ENCODE results near the gene IL22. TPM values are rescaled to one million over a fixed set of nuclear protein-coding genes. Genes with fewer than 3 reads are reported as not detected.

Gene IL22
- total RNA-seq, 1 donor from 2014 or later, result not detected

- intact Hi-C loops (cut with micrococcal nuclease), result no loop called here
- no peaks in the 10 kb centered on the region for H3K9me3 ChIP-seq (replicated peaks)
- no peaks in the 10 kb centered on the region for H3K36me3 ChIP-seq
- DNase-seq, result no peak
- H3K27ac ChIP-seq (replicated peaks), result no peak overlapping the region
- peaks cover 4% of the 10 kb centered on the region for H3K27me3 ChIP-seq (ENCODE audit: low read depth)
- no peaks in the 10 kb centered on the region for H3K4me1 ChIP-seq
- TF ChIP-seq, protein P1, sequence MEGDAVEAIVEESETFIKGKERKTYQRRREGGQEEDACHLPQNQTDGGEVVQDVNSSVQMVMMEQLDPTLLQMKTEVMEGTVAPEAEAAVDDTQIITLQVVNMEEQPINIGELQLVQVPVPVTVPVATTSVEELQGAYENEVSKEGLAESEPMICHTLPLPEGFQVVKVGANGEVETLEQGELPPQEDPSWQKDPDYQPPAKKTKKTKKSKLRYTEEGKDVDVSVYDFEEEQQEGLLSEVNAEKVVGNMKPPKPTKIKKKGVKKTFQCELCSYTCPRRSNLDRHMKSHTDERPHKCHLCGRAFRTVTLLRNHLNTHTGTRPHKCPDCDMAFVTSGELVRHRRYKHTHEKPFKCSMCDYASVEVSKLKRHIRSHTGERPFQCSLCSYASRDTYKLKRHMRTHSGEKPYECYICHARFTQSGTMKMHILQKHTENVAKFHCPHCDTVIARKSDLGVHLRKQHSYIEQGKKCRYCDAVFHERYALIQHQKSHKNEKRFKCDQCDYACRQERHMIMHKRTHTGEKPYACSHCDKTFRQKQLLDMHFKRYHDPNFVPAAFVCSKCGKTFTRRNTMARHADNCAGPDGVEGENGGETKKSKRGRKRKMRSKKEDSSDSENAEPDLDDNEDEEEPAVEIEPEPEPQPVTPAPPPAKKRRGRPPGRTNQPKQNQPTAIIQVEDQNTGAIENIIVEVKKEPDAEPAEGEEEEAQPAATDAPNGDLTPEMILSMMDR (IDR thresholded peaks at IDR 0.05; ENCODE audit: borderline replicate concordance), result no peak
- H3K4me3 ChIP-seq, result no peak overlapping the region
Observed at GRCh38 chr12:68264158-68264855, 10.9 kb upstream of the IL22 start.

GRCh38 chr12:68263366-68263765, 10.0 kb upstream of the IL22 start:
- no peaks in the 10 kb centered on the region for H3K4me1 ChIP-seq
- no peaks in the 10 kb centered on the region for H3K9me3 ChIP-seq (replicated peaks)
- no peak overlapping the region for H3K4me3 ChIP-seq
- H3K27ac ChIP-seq (replicated peaks), result no peak overlapping the region
- H3K27me3 ChIP-seq (ENCODE audit: low read depth), result peaks cover 5% of the 10 kb centered on the region
- intact Hi-C loops (cut with micrococcal nuclease), result no loop called here
- no peak for DNase-seq
- H3K36me3 ChIP-seq, result no peaks in the 10 kb centered on the region
- TF ChIP-seq, protein P1 (IDR thresholded peaks at IDR 0.05; ENCODE audit: borderline replicate concordance), result no peak

- Histone ChIP-seq H3K4me3 (no peak overlapping the region), H3K4me1 (no peaks in the 10 kb centered on the region), H3K27me3 (ENCODE audit: low read depth) (peaks cover 5% of the 10 kb centered on the region), H3K9me3 (replicated peaks) (no peaks in the 10 kb centered on the region), H3K27ac (replicated peaks) (no peak overlapping the region), H3K36me3 (no peaks in the 10 kb centered on the region)
- TF ChIP-seq, protein P1 (IDR thresholded peaks at IDR 0.05; ENCODE audit: borderline replicate concordance), result no peak
- intact Hi-C loops (cut with micrococcal nuclease), result no loop called here
- no peak for DNase-seq
Observed at GRCh38 chr12:68261896-68262295, 8.5 kb upstream of the IL22 start.

GRCh38 chr12:68260153-68260552, 6.7 kb upstream of the IL22 start:
- no peak for DNase-seq
- no peaks in the 10 kb centered on the region for H3K36me3 ChIP-seq
- peaks cover 5% of the 10 kb centered on the region for H3K27me3 ChIP-seq (ENCODE audit: low read depth)
- intact Hi-C loops (cut with micrococcal nuclease), result no loop called here
- no peaks in the 10 kb centered on the region for H3K9me3 ChIP-seq (replicated peaks)
- no peaks in the 10 kb centered on the region for H3K4me1 ChIP-seq
- no peak overlapping the region for H3K4me3 ChIP-seq
- no peak overlapping the region for H3K27ac ChIP-seq (replicated peaks)
- TF ChIP-seq, protein P1 (IDR thresholded peaks at IDR 0.05; ENCODE audit: borderline replicate concordance), result no peak

- H3K4me1 ChIP-seq, result no peaks in the 10 kb centered on the region
- intact Hi-C loops (cut with micrococcal nuclease), result no loop called here
- no peak overlapping the region for H3K4me3 ChIP-seq
- peaks cover 5% of the 10 kb centered on the region for H3K27me3 ChIP-seq (ENCODE audit: low read depth)
- TF ChIP-seq, protein P1 (IDR thresholded peaks at IDR 0.05; ENCODE audit: borderline replicate concordance), result no peak
- H3K27ac ChIP-seq (replicated peaks), result no peak overlapping the region
- H3K36me3 ChIP-seq, result no peaks in the 10 kb centered on the region
- DNase-seq, result no peak
- H3K9me3 ChIP-seq (replicated peaks), result no peaks in the 10 kb centered on the region
Observed at GRCh38 chr12:68259318-68259940, 6.0 kb upstream of the IL22 start.

Data from left ventricle myocardium inferior (tissue), 1 donor.